DND-41 (cell line): Measurements from ENCODE around the gene F13B.

Experiments
- CTCF ChIP-seq: IDR thresholded peaks from 2 replicates; pipeline ENCODE4 v1.5.1; 2012; ENCODE audit warnings: borderline replicate concordance, low read length, moderate library complexity, mild to moderate bottlenecking; ENCODE audit not compliant: poor library complexity, severe bottlenecking; ENCODE audit errors: extremely low read depth
- EZH2 ChIP-seq: IDR thresholded peaks from 3 replicates; pipeline ENCODE4 v1.6.1; 2012; ENCODE audit warnings: borderline replicate concordance, low read depth, mild to moderate bottlenecking, moderate library complexity, low read length, inconsistent platforms; ENCODE audit not compliant: severe bottlenecking

GRCh38 chr1:197021716-197022115 is 45.3 kb downstream of the F13B start:
- TF ChIP-seq CTCF (no peak), EZH2 (no peak)
